NCI-H446 treated with DMSO at 0.1 percent for 48 hours (cell line): ENCODE data around the gene TXN2.
A peak's percentile ranks its signal among the peaks of the same experiment; 100 is the strongest.
"Not testable (repeated sequence)": the region's sequence is repeated elsewhere in the genome, so short reads cannot be mapped to it uniquely, and the experiment has no call there.

ENCODE experiments used
- DNase-seq: peaks from one replicate; lab custom pipeline; 2025; lab: John Stamatoyannopoulos, UW

The TXN2 gene

DNA sequence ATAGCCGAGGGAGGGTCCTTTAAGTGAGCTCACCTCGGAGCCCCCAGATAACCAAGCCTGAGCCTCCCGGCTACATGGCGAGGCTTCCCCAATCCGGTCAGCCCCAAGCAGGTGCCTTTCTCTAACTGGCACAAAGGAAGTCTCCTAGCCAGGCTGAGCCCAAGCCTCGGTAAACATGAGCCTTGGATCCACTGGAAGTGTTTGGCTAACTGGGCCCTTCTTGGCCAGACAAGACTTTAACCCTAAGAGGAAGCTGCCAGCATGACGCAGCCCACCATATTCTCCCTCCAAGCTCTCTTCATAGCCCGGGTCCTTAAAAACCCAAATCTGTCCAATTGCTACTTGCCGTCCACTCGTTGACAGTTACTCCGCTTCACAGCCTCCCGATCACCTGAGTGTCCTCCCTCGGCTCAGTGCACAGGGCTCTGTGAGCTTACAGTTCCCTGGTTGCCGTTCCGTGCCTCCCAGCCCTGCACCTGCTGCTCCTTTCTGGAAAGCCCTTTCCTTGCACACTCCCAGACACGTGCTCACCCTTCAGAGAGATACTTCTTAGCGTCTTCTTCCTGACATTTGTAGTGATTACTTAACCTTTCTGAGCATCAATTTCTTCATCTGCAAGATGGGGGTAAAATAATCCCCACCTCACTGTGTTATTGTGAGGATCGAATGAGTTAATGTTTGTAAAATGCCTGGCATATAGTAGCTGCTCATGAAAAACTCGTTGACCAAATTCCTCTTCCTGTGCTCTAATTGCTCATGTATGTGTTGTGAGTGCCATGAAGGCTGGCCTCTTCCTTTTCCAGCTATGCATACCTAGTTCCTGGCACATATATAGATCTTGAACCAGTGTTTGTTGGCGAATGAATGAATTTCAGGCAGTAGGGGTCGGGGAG lies 25.6 kb downstream of the TXN2 start:
- no peak for DNase-seq

DNA sequence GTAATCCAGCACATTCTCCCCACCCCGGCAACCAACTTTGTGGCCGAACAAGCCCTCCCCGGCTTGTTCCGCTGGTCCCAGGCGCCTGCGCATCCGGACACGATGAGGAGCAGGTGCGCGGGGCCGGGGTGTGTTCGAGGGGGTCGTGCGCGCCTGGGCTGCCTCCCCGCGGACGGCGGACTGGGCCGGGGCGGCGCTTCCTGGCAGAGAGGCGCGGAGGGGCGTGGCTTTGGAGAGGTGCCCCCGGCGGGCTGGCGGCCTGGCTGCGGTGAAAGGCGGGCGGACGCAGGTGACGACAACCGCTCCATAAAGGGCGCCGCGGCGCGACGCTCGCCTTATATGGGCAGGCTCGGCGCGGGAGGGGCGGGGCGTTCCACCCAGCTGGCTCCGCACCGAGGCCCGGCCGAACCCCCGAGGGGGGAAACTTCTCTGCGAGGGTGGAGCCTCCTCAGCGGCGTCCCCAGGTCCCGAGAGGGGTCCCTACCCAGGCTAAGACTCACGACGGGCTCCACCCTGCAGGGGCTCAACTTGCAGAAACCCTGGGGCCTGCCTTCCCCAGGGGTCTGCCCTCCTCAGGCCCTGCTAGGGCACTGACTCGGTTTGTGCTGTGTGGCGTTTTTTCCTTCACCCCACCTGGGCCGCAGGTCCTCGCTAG lies 26.4 kb downstream of the TXN2 start:
- no peak for DNase-seq

DNA sequence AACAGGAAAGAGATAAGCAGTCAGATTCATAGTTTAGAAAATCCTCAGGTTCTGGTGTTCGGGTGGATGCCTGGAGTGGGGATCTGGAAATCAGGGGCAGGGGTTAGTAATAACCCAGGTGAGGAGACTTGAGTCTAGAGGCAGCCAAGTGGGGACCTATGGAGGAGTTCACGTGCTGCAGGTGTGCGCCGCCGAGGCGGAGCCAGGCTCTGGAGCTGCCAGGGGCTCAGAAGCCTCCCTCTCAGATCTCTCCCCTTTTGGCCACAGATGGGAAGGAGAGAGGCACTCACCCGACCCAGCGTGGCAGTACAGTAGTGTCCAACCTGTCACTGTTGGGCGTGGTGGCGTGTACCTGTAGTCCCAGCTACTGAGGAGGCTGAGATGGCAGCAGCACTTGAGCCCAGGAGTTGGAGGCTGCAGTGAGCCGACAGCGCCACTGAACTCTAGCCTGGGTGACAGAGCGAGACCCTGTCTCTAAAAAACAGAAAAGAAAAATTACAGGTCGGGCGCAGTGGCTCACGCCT lies 27.5 kb downstream of the TXN2 start:
- DNase-seq: no peak

DNA sequence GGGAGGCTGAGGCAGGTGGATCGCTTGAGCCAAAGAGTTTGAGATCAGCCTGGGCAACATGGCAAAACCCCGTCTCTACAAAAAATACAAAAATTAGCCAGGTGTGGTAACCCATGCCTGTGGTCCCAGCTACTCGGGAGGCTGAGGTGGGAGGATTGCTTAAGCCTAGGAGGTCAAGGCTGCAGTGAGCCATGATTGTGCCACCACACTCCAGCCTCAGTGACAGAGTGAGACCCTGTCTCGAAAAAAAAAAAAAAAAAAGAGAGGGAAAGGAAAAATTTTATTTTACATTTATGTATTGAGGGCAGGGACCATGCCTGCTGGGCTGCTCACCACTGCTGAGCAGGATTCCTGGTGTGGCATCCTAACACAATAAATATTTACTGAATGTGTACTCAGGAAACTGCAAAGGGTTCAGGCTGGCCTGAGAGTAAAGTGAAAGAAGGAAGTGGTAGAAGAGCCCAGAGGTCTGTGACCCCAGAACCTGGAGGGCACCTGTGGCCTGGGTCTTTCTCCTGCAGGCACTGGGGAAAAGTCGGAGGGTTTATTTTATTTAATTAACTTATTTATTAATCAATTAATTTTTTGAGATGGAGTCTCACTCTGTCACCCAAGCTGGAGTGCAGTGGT lies 28.3 kb downstream of the TXN2 start:
- not testable (repeated sequence) for DNase-seq

DNA sequence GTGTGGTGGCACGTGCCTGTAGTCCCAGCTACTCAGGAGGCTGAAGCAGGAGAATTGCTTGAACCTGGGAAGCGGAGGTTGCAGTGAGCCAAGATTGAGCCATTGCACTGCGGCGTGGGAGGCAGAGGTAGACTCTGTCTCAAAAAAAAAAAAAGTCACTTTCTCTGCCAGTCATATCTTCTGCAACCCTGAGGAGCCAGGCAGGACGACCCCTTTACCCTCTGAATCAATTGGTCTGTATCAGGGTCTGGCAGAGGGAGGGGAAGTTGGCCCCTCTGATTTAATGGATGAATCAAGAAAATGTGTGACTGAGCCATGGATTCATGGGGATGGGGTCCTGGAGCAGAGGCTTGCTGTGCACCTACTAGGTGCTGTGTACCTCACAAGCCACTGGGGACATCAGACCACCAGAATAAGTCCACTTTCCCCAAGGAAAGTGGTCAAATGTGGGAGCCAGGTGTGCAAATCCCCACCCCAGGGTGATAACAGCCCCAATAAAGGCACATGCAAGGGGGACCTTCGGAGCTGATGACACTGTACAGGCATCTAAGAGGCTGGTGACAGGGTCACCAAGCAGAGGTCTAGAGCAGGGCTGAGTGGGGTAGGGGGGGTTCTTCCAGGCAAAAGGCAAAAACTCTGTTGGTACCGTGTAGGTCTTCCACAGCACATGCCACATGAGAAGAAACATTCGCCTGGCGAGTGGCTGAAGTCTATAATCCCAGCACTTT lies 29.0 kb downstream of the TXN2 start:
- DNase-seq: no peak

DNA sequence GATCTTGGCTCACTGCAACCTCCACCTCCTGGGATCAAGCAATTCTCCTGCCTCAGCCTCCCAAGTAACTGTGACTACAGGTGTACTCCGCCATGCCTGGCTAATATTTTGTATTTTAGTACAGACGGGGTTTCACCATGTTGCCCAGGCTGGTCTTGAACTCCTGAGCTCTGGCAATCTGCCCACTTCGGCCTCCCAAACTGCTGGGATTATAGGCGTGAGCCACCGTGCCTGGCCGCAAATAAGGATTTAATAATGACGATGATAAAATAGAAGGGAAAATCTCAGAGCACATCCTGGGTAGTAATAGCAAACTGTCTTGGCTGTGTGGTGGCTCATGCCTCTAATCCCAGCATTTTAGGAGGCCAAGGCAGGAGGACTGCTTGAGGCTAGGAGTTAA lies 30.5 kb downstream of the TXN2 start:
- not testable (repeated sequence) for DNase-seq

DNA sequence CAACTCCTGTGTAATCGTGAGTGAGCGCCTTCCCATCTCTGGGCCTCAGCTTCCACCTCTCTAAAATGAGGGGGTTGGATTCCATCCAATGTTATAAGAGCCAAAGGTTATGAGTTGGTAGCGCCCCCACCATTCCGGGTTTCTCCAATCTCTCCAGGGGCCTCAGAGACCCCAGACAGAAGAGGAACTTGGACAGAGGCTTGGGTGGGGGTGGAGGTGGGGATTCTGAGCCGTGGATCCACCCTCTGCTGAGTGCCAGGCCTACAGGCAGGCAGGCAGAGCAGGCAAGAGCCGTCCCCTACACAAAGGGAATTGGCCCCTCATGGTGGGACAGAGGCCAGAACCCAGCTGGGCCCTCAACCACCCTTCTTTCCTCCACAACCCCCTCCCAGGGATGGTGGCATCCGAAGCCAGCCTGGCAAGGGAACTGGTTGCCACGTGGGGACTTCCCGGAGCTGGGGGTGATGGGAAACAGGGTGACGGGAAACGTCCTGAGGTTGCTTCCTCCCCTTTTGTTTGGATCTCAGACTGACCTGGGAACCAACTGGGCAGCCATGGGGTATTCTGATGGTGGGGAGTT lies 31.8 kb downstream of the TXN2 start:
- DNase-seq: no peak

DNA sequence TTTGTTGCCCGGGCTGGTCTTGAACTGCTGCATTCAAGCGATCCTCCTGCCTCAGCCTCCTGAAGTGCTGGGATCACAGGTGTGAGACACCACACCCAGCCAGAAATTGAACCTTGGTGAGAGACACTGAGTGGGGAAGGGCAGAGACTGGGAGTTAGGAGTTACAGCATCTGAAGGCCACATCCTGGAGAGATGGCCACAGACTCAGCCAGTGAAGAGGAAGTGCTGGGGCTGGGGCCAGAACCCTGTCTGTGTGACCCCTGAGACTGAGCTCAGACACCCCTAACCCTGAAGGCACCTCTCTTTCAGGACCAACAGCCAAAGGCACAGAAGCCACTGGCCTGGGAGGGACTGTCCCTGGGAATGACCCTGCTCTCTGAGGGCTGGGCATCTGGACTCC lies 33.8 kb downstream of the TXN2 start:
- no peak for DNase-seq

DNA sequence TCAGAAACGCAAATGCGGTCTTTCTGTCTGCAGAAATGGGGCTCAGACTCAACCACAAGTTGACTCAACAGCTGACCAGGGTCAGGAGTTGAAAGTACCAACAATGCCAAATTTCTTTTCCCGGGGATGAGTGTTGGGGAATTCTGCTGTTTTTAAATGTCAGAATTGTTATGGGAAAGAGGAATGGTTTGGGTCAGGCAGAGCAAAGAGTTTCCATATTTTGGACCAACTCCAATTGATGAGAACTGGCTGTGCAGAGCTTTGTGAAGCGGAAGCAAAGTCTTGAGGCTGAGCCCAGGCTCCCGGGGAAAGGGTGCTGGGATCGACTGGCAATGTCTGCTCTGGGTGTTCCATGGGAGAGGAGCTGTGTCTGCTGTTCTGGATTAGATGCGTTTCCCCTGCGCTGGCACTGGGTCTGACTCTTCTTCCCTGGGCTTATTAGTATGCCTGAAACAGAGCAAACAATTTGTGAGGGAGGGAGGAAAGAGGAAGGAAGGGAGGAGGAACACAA lies 36.2 kb downstream of the TXN2 start:
- peak; percentile 40 for DNase-seq

DNA sequence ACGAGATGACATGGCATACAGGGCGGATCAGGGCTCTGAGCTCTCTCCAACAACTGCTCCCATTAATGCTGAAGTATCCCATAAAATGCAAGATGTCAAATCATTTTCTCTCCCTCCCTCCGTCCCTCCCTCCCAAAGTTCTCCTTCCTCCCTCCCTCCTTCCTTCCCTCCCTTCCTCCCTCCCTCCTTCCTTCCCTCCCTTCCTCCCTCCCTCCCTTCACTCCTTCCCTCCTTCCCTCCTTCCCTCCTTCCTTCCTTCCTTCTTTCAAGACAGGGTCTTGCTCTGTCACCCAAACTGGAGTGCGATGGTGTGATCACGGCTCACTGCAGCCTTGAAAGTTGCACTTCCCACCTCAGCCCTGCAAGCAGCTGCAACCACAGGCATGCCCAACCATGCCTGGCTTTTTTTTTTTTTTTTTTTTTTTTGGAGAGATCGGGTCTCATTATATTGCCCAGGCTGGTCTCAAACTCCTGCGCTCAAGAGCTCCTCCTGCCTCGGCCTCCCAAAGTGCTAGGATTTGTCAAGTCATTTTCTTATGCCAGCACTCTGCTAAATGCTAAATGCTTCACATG lies 38.2 kb downstream of the TXN2 start:
- DNase-seq: no peak

DNA sequence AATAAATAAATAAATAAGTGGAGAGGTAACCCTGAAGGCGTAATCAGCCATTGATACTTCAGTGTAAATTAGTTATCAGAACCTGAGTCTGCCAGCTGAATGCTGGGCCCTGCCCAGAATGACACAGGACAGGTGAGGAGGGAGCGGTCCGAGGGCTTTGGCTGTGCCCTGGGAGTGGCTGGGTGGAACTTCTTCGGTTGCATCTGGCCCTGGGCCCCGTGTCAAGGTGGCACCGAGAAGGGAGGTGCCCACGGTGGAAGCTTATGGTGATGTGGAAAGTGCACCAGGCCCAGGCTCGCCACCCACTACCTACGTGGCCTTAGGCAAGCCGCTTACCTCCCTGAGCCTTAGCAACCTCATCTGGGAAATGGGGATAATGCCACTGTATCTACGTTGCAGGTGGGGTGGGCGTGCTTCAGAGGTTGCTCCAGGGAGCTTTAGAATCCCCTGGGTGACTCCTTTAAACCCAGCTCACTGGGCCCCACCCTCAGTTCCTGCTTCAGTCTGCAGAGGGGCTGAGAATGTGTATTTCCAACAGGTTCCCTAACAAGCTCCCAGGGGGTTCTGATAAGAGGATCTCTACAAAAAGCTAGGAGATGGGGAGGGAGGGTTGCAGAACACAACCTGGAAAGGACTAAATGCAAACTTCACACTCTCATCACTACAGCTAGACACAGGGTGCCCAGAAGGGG lies 38.8 kb downstream of the TXN2 start:
- DNase-seq: no peak

DNA sequence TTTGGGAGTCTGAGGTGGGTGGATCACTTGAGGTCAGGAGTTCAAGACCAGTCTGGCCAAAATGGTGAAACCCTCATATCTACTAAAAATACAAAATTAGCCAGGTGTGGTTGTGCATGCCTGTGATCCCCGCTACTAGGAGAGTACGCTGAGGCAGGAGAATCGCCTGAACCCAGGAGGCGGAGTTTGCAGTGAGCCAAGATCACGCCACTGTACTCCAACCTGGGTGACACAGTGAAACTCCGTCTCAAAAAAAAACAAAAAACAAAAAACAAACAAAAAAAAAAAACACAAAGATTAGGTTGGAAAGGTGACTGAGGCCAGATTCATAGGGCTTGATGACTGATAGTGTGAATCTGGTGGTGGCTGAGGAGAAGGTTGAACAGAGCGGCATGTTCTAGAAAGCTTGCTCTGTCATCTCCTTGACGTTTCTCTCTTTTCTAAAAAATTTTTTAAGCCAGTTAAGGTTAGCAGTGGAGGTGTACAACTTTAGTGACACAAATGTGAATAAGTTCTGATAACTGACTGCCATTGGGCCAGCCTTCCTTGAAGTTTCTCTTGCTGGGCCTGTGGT lies 40.9 kb downstream of the TXN2 start:
- DNase-seq: no peak

DNA sequence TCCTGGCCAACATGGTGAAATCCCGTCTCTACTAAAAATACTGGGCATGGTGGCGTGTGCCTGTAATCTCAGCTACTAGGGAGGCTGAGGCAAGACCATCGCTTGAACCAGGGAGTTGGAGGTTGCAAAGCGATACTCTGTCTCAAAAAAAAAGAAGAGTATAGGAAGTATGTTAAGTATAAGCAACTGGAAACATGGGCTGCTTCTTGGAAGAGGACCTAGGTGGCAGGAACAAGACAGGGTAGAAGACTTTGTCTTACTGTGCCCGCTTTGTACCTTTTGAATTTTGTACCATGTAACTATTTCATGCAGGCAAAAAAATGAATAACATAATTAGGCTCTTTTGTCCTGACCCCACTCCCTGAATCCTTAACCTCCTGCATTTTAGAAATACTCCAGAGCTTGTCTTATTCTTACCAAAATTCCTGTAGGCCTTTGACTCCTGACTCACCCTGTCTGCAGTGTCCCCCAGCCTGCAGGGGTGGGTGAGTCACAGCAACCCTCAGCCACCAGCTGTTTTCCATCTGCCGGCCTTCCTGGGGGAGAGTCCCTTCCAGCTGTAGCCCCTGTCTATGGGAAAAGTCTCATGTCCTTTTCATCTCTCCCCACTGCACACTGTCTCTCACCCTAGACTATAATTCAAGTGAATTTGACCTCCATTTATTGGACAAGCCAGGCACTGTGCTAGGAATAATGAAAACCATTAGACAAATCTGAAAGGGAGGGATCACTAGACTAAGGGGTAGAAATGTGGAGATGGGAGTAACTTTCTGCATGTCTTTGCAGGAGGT lies 41.8 kb downstream of the TXN2 start:
- no peak for DNase-seq

DNA sequence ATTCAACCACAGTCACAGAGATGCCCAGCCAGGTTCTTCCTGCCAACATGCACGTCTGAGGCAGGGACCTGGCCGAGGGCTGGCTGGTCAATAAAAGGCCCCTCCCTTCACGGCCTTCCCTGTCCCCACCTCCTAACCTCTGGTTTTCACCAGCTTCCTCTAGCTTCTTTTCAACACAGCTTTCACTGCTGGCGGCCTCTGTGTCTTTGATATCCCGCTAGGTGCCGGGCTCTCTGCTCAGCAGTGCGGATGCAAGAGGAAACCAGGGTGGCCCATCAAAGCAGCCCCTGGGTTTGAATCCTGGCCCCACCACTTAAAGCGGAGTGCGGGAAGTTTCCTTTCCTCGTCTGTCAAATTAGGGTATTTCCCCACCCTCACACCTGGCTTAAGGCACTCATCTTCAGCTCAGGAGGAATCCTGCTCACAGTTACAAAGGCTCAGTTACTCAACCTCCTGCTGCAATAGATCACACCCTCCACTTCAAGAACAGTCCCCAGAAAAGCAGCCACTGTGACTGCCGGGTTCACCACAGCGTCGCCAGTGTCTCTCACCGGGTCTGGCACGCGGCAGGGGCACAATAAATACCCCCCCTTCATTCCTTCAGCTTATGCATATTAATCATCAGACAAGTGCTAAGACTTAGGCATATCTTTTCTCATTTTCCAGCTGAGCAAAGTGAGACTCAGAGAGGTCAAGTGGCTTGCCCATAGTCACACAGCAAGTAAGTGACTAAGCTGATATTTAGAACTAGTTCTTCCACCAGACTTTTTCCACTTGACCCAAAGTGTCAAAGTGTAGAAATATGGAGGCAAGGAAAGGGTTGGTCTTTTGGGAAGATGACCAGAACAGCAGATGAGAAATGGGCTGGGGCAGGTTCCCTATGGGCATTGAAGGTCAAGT lies 45.7 kb downstream of the TXN2 start:
- DNase-seq: no peak

DNA sequence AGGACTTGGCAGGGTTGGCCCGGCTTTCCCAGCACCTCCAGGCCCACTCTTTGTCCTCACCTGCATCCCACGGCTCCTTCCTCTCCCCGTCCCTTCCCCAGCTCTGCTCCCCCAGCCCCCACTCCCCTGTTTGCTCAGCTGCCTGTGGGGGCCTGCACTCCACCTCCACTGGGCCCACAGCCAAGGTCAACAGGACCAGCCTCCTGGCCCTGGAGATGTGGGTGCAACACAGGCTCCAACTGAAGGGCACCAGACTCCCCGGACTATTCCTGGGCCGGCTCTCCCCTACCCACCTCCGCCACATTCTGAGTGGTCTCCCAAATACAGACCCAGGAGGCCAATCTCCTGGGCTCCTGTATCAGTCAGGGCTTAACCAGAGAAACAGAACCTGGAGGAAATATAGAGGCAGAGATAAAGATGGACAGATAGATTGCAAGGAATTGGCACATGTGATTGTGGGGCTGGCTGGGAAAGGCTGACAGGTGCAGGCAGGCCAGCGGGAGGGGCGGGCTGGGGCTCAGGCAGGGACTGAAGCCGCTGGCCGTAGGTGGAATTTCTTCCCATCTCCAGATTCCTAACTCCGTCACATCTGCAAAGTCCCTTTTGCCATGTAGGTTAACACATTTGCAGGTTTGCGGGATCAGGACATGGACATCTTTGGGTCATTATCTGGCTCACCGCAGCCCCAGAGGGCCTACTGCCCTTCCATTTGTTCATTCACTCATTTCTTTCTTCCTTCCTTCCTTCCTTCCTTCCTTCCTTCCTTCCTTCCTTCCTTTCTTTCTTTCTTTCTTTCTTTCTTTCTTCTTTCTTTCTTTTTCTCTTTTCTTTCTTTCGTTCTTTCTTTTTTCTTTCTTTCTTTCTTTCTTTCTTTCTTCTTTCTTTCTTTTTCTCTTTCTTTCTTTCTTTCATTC lies 47.9 kb downstream of the TXN2 start:
- DNase-seq: no peak

DNA sequence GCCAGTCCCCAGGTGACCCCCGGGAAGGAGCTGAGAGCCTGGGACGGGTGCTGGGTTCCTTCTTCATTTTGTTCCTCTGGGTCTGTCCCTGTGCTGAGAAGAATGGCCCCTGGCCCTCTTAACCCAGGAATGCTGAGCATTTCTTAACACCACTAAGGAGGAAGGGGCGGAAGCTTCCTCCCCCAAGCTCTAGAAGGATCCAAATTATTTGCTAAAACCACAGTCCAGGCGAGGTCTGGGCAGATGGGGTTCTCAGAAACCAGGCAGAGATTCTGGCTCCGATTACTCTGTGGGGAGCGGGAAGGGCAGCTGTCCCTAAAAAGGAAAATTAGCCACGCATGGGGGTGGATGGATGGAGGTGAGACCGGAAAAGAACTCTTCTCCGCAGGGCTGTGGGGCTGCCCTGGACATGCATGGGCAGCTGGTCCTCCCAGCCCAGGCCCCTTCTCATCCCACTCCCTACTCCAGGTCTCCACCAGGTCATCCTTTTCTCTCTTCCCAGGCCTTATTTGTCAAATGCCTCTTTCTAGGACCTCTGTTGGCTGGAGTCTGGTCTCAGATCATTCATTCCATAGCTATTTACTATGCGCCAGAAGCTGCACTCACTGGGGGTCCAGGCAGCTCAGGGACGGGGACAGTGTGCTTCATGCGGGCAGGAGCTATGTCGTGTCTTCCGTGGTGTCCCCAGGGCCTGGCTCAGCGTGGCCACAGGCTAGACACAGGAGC lies 48.7 kb downstream of the TXN2 start:
- DNase-seq: no peak

DNA sequence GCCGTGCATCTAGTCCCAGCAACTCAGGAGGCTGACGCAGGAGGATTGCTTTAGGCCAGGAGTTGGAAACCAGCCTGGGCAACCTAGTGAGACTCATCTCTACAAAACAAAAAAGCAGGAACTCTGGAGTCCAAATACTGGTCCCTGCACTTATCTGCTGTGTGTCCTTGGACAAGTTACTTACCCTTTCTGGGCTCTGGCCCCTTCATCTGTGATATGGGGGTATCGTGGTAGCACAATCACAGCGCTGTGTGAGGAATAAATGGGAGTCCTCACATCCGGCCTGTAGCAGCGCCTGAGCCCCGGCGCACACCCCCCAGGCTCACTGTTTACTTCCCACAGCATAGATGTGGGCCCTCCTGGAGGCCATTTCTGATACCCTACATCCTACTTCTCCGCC lies 49.5 kb downstream of the TXN2 start:
- no peak for DNase-seq
